HK-2 (cell line): ENCODE measurements around the gene B3GNT9.
"Not testable (repeated sequence)": the region's sequence is repeated elsewhere in the genome, so short reads cannot be mapped to it uniquely, and the experiment has no call there.

ENCODE experiments used
- DNase-seq: peaks from one replicate; pipeline ENCODE4 v3.0.0-alpha.2; 2018; ENCODE audit not compliant: unreplicated experiment

The B3GNT9 gene

GRCh38 chr16:67150047-67150832 lies 558 bp downstream of the B3GNT9 start:
- DNase-seq, result no peak

GRCh38 chr16:67149276-67150046 lies 1.3 kb downstream of the B3GNT9 start:
- no peak for DNase-seq

- DNase-seq, result no peak
Observed at GRCh38 chr16:67148656-67149275, 2.0 kb downstream of the B3GNT9 start.

GRCh38 chr16:67148221-67148620 lies 2.6 kb downstream of the B3GNT9 start:
- DNase-seq, result no peak

GRCh38 chr16:67147437-67148140 lies 3.2 kb downstream of the B3GNT9 start:
- DNase-seq, result no peak

DNA sequence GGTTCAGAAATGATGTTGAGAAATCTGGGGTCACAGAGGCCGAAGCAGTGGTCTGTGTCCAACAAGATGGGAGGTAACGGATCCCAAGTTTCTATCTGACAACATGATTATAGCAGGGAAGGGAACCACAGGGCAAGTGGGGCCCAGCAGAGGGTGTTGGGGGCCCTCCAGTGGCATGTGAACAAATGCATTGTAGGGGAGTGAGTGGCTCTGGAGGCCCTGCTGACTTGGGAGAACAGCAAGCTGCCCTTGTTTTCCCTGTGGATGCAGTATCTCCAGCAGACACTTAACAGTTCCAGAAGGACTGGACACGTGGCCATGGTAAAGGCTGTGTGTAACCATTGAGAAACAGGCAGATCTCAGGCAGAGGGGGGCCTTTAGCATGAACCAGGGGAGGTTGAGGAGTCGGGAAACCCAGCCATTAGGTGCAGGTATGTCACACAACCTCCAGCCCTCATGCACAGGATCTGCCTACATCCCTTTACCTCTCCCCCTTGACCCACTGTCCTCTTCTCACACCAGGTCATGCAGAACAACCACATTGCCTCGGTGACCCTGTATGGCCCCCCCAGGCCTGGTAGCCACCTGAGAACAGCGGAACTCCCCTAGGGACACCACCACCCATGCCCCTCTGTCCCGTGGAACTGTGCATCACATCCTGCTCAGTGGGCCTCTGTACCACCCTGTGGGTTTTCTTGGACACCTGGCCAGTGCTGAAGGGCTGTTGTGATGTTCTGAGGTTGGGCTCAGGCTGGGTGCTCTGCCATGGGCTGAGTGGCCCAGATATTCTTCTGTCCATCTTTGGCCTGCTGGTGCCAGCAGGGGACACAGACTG lies 4.1 kb downstream of the B3GNT9 start:
- no peak for DNase-seq

DNA sequence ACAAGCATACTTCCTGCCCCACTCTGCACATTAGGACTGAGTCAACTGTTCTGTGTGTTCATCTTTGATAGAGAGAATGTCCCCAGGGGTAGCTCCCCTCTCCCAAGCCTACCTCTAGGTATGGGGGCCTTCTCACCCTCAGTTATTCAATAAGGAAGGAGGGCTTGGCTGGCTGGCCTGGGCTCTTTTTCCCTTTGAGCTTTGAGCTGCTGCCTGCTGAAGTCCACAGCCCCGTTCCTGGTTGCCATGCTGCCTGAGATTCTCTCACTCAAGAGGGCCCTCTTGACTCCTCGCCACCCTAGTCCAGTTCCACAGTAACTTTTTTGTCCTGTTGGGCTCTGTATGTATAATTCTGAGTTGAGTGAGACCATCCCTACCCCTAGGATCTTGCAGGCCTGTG lies 5.1 kb downstream of the B3GNT9 start:
- DNase-seq, result no peak

GRCh38 chr16:67144943-67145342 lies 5.9 kb downstream of the B3GNT9 start:
- DNase-seq, result no peak

- no peak for DNase-seq
Observed at GRCh38 chr16:67142342-67142741, 8.5 kb downstream of the B3GNT9 start.

- DNase-seq, result no peak
Observed at GRCh38 chr16:67141391-67141790, 9.4 kb downstream of the B3GNT9 start.

DNA sequence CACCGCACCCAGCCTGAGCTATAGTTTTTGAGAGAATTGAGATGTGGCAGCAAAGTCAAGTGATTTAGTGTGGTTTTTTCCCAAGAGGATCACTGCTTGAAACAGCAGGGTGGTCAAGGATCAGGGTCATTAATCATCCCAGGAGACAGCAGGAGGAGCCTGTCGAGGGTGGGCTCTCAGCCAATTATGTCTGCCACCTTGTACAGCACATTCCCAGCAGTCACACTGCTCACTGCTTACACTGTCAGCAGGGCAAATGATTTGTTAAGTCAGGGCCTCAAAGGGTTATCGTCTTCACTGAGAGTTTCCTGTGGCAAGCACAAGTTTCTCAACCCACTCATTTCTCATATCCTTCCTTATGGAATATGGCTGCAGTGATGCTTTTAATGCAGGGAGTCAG lies 13.2 kb downstream of the B3GNT9 start:
- DNase-seq, result peak; percentile 75

- no peak for DNase-seq
Observed at GRCh38 chr16:67129422-67129821, 21.4 kb downstream of the B3GNT9 start.

- DNase-seq, result no peak
Observed at GRCh38 chr16:67128887-67129286, 21.9 kb downstream of the B3GNT9 start.

- DNase-seq, result no peak
Observed at GRCh38 chr16:67128417-67128816, 22.4 kb downstream of the B3GNT9 start.

DNA sequence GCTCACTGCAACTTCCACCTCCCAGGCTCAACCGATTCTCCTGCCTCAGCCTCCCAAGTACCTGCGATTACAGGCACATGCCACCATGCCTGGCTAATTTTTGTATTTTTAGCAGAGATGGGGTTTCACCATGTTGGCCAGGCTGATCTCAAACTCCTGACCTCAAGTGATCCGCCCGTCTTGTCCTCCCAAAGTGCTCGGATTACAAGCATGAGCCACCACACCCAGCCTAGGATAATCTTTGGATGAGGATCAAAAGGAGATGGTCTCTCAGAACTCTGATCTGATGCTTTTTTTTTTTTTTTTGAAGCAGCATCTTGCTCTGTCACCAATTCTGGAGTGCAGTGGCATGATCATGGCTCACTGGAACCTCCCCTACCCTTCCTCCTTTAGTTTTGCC lies 28.0 kb downstream of the B3GNT9 start:
- DNase-seq, result not testable (repeated sequence)

DNA sequence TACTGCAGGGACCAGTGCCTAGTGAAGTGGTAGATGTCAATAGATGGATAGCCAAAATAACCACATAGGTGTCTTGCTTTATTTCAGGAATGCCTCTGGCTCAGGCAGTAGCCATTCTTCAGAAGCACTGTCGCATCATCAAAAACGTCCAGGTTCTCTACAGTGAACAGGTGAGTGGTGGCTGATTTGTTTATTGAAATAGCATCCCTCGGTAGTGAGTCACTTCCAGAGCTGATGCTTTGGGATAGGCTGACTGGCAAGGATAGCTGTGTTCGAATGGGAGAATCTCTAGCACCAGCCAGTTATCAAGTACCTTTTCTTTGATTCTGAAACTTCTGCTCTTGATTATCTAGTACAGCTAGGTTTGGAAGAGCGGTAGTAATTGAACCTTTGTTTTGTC lies 30.8 kb downstream of the B3GNT9 start:
- DNase-seq, result no peak

DNA sequence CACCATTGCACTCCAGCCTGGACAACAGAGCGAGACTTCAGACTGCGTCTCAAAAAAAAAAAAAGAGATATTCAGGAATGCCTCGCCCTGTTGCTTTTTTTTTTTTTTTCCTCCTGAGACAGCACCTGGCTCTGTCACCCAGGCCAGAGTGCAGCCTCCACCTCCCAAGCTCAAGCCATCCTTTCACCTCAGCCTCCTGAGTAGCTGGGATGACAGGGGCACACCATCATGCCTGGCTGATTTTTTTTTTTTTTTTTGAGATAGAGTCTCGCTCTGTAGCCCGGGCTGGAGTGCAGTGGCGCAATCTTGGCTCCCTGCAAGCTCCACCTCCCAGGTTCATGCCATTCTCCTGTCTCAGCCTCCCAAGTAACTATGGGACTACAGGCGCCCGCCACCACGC lies 33.1 kb downstream of the B3GNT9 start:
- DNase-seq, result no peak

GRCh38 chr16:67116388-67117311 lies 34.1 kb downstream of the B3GNT9 start:
- no peak for DNase-seq

- peak; percentile 74 for DNase-seq
Observed at GRCh38 chr16:67115639-67116038, 35.2 kb downstream of the B3GNT9 start.

DNA sequence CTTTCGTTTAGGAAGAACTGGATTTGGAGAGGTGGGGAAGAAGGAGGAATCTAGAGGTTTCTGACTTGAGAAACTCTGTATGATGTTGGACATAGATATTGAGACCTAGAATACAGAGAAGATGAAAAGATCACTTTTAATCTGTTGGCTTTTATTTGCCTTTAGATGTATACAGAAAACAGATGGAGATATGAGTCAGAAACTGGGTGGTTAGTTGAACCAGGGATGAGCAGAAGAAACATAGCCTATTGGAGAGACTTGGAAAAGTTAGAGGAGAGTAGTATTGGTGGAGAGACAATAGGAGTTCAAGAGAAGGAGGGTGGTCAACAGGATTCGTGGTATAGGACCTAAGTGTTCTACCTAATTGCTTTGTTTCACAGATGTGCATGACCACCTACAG lies 36.0 kb downstream of the B3GNT9 start:
- DNase-seq, result no peak
